Upper lobe of left lung (tissue), 6 donors: Measurements from ENCODE around the gene GALR1. TPM values are rescaled to one million over a fixed set of nuclear protein-coding genes. Genes with fewer than 3 reads are reported as not detected.
A peak's percentile ranks its signal among the peaks of the same experiment; 100 is the strongest.

ENCODE experiments used
- ATAC-seq, 2 donors: fragments of 200-7000 bp; cut with Tn5 transposase; one replicate each; pipeline ENCODE4 v1.9.1; 2022; ENCODE audit warnings: mild to moderate bottlenecking in 2 of 2, moderate library complexity in 2 of 2; ENCODE audit not compliant: low FRiP score in 2 of 2
- DNase-seq, 2 donors: peaks; one replicate each; pipeline ENCODE4 v3.0.0-alpha.2; 2019 to 2020
- H3K27ac ChIP-seq, 4 donors: fragments of 200-600 bp; sonication (generic); one replicate each; pipeline ENCODE4 v1.5.1; 2016 to 2019
- H3K27me3 ChIP-seq, 4 donors: fragments of 200-600 bp; sonication (generic); one replicate each; pipeline ENCODE4 v1.5.1; 2017 to 2019
- H3K36me3 ChIP-seq, 4 donors: fragments of 200-600 bp; sonication (generic); one replicate each; pipeline ENCODE4 v1.5.1; 2016 to 2019
- H3K4me1 ChIP-seq, 4 donors: fragments of 200-600 bp; sonication (generic); one replicate each; pipeline ENCODE4 v1.5.1; 2018 to 2019
- H3K4me3 ChIP-seq, 4 donors: fragments of 200-600 bp; sonication (generic); one replicate each; pipeline ENCODE4 v1.5.1; 2017 to 2019; ENCODE audit warnings: mild to moderate bottlenecking in 2 of 4, moderate library complexity in 1 of 4
- H3K9me3 ChIP-seq, 4 donors: fragments of 200-600 bp; sonication (generic); one replicate each; pipeline ENCODE4 v1.5.1; 2018 to 2019
- CTCF ChIP-seq, 6 experiments: fragments of 450-650 bp in 4 of 6; fragments of 200-600 bp in 2 of 6; sonication (generic) in 2 of 6; IDR thresholded peaks; one replicate each; pipeline ENCODE4 v1.5.1; 2016 to 2019; ENCODE audit warnings: antibody characterized with exemption in 6 of 6
- EP300 ChIP-seq, 4 donors: sonication (generic); formaldehyde crosslinking; IDR thresholded peaks; one replicate each; pipeline ENCODE4 v1.5.1; 2017; ENCODE audit warnings: antibody characterized with exemption in 4 of 4, control low read depth in 2 of 4
- POLR2A ChIP-seq, 4 donors: fragments of 450-650 bp; IDR thresholded peaks; one replicate each; pipeline ENCODE4 v1.5.1; 2016 to 2017; ENCODE audit warnings: antibody characterized with exemption in 4 of 4, mild to moderate bottlenecking in 2 of 4
- POLR2AphosphoS5 ChIP-seq, 2 donors: sonication (generic); formaldehyde crosslinking; IDR thresholded peaks; one replicate each; pipeline ENCODE4 v1.5.1; 2017; ENCODE audit warnings: antibody characterized with exemption in 2 of 2
- WGBS, 2 donors: methylation state at CpG; one replicate each; pipeline ENCODE4 v1.1.5; 2017 to 2018; 5-methylcytosine and 5-hydroxymethylcytosine counted together
- total RNA-seq, 6 donors: library from RNA; depleted of rRNA in 4 of 6; stranded (reverse); fragments of >200 nt in 4 of 6; gene quantifications; one replicate each; pipeline versions ENCODE4 v1.1.0 to v1.2.1, GENCODE V29; 2016 to 2021
- donor health status: DM: no; HTN: no; CAD: no; lungs with moderate emphysema.
- donor health status: DM: no; HTN: yes; CAD: no; lungs with severe emphysema.

GALR1 gene
- total RNA-seq, 6 donors from 2014 or later: not detected

- no peaks in the 10 kb centered on the region for H3K36me3 ChIP-seq
- H3K9me3 ChIP-seq: no peaks in the 10 kb centered on the region
- DNase-seq: peak in 1 of 2 donors; percentile 40
- TF ChIP-seq POLR2AphosphoS5 (IDR thresholded peaks at IDR 0.05): no peak
- no peak for TF ChIP-seq POLR2A (IDR thresholded peaks at IDR 0.05)
- TF ChIP-seq CTCF (IDR thresholded peaks at IDR 0.05): no peak
- TF ChIP-seq EP300 (IDR thresholded peaks at IDR 0.05): no peak
- H3K4me1 ChIP-seq: peaks cover 21 to 42% (median 26%) of the 10 kb centered on the region in 4 donors
- no peak for ATAC-seq
- peak overlapping the region in 3 of 4 donors; percentile 28 to 72 (median 44) for H3K27ac ChIP-seq
- H3K4me3 ChIP-seq: no peak overlapping the region
- WGBS, 2 donors: 88 to 95% methylated on average over 12 of the region's 12 CpGs
- no peaks in the 10 kb centered on the region for H3K27me3 ChIP-seq
These were observed 40.1 kb upstream of the GALR1 start for GRCh38 chr18:77209587-77209986.

DNA sequence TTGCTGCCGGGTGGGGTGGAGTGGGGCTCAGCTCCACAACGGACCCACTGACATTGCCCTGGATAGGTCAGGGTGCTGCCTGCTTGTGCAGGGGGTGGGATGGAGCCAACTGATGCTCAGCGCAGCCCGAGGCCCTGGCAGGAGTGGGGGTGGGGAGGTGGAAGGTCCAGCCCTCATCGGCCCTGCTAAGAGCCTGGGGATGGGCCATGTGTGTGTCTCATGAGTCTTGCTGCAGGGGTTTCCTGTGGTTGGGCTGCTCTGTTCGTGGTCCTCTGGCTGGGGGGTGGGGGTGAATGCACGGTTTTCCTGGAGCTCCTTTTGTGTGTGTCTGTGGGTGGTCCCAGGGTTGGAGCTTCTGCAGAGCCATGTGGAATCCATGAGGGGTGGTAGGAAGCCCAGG is 39.4 kb upstream of the GALR1 start:
- DNase-seq (peak in 1 of 2 donors; percentile 50), ATAC-seq (peak in 1 of 2 donors; percentile 44)
- Histone ChIP-seq H3K36me3 (no peaks in the 10 kb centered on the region), H3K9me3 (no peaks in the 10 kb centered on the region), H3K4me3 (no peak overlapping the region), H3K27me3 (no peaks in the 10 kb centered on the region), H3K4me1 (peaks cover 21 to 42% (median 26%) of the 10 kb centered on the region in 4 donors), H3K27ac (peak overlapping the region in 1 of 4 donors; percentile 72)
- 59 to 63% methylated on average over 5 to 6 of the region's 7 CpGs for WGBS, 2 donors
- TF ChIP-seq POLR2A (IDR thresholded peaks at IDR 0.05) (no peak), CTCF (IDR thresholded peaks at IDR 0.05) (no peak)

DNA sequence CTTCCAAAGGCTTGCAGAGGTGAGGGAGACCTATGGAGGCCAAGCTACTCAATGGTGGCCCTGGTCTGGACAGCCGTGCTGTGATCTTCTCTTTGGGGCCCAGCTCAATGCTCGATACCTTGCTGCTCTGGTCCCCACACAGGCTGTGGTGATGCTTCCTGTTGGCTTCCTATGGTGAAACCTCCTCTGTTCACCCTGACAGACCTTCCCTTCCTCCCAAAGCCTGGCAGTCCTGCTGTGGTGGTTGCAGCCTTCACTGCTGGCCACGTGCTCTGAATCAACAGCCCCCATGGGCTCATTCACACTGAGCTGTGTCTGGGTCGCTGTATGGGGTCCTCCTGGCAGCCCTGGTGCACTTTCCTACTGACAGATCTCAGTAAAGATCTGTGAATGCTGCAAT is 31.0 kb upstream of the GALR1 start:
- H3K9me3 ChIP-seq: no peaks in the 10 kb centered on the region
- no peak overlapping the region for H3K27ac ChIP-seq
- ATAC-seq (no peak), DNase-seq (no peak)
- H3K36me3 ChIP-seq: no peaks in the 10 kb centered on the region
- H3K4me3 ChIP-seq: no peak overlapping the region
- WGBS, 2 donors: 44 to 61% methylated on average over 3 to 4 of the region's 4 CpGs
- TF ChIP-seq POLR2AphosphoS5 (IDR thresholded peaks at IDR 0.05): no peak
- no peaks in the 10 kb centered on the region for H3K27me3 ChIP-seq
- H3K4me1 ChIP-seq: peaks cover 0 to 5% (median 3%) of the 10 kb centered on the region in 4 donors

GRCh38 chr18:77220726-77221125 is 28.9 kb upstream of the GALR1 start:
- TF ChIP-seq CTCF (IDR thresholded peaks at IDR 0.05): no peak
- TF ChIP-seq EP300 (IDR thresholded peaks at IDR 0.05): no peak
- no peak for TF ChIP-seq POLR2AphosphoS5 (IDR thresholded peaks at IDR 0.05)
- TF ChIP-seq POLR2A (IDR thresholded peaks at IDR 0.05): no peak
- Histone ChIP-seq H3K27me3 (no peaks in the 10 kb centered on the region), H3K36me3 (no peaks in the 10 kb centered on the region), H3K9me3 (no peaks in the 10 kb centered on the region), H3K4me3 (no peak overlapping the region), H3K27ac (no peak overlapping the region), H3K4me1 (peaks cover 0 to 8% (median 4%) of the 10 kb centered on the region in 4 donors)
- DNase-seq (no peak), ATAC-seq (no peak)
- 63 to 65% methylated on average over 3 of the region's 3 CpGs for WGBS, 2 donors

DNA sequence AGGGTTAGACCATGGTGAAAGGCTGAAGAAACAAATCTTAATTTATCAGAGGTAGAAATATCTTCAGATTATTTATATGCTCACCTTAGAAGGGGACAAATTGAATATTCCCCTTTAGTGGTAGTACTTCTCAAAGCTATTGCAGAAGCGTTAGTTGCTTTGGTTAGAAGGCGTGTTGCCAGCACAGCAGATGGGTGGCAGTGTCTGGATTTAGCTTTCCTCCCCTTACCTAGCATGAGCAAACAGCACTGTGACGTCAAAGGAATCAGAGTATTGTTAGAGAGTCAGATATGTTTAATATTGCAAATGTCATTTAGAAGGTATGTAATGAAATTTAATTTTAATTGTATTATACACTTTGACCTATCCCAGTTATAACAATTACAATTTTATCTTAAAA is 27.2 kb upstream of the GALR1 start:
- Histone ChIP-seq H3K4me1 (peaks cover 0 to 8% (median 4%) of the 10 kb centered on the region in 4 donors), H3K27me3 (no peaks in the 10 kb centered on the region), H3K36me3 (no peaks in the 10 kb centered on the region), H3K9me3 (no peaks in the 10 kb centered on the region), H3K27ac (no peak overlapping the region), H3K4me3 (no peak overlapping the region)
- no peak for TF ChIP-seq POLR2A (IDR thresholded peaks at IDR 0.05)
- no peak for TF ChIP-seq CTCF (IDR thresholded peaks at IDR 0.05)
- no peak for TF ChIP-seq EP300 (IDR thresholded peaks at IDR 0.05)
- no peak for TF ChIP-seq POLR2AphosphoS5 (IDR thresholded peaks at IDR 0.05)
- DNase-seq (no peak), ATAC-seq (no peak)
- 55 to 73% methylated on average over 3 of the region's 3 CpGs for WGBS, 2 donors
